Measurements from ENCODE around the gene C9orf43. TPM values are rescaled to one million over a fixed set of nuclear protein-coding genes. Genes with fewer than 3 reads are reported as not detected.
A peak's percentile ranks its signal among the peaks of the same experiment; 100 is the strongest.

C9orf43 gene
- total RNA-seq, 1 donor from 2014 or later, result not detected

GRCh38 chr9:113475992-113476391 is 65.4 kb downstream of the C9orf43 start:
- H3K4me3 ChIP-seq, result no peak overlapping the region
- no peak overlapping the region for H3K27ac ChIP-seq
- peaks cover 6 to 23% of the 10 kb centered on the region in 2 donors for H3K4me1 ChIP-seq
- H3K9me3 ChIP-seq, result no peaks in the 10 kb centered on the region
- no peaks in the 10 kb centered on the region for H3K36me3 ChIP-seq
- intact Hi-C loops (cut with DNase I), result no loop called here
- no peaks in the 10 kb centered on the region for H3K27me3 ChIP-seq
- no peak for DNase-seq (ENCODE audit: low spot score in 2 of 2)
- TF ChIP-seq CTCF (IDR thresholded peaks at IDR 0.05), result no peak

GRCh38 chr9:113476511-113476916 is 66.0 kb downstream of the C9orf43 start:
- no peaks in the 10 kb centered on the region for H3K27me3 ChIP-seq
- H3K9me3 ChIP-seq, result no peaks in the 10 kb centered on the region
- H3K4me1 ChIP-seq, result peaks cover 2 to 24% of the 10 kb centered on the region in 2 donors
- intact Hi-C loops (cut with DNase I), result no loop called here
- no peak for TF ChIP-seq CTCF (IDR thresholded peaks at IDR 0.05)
- no peak overlapping the region for H3K4me3 ChIP-seq
- no peak overlapping the region for H3K27ac ChIP-seq
- DNase-seq (ENCODE audit: low spot score in 2 of 2), result no peak
- no peaks in the 10 kb centered on the region for H3K36me3 ChIP-seq

- Histone ChIP-seq H3K9me3 (no peaks in the 10 kb centered on the region), H3K27ac (peak overlapping the region; percentile 38 to 53), H3K4me3 (no peak overlapping the region), H3K36me3 (no peaks in the 10 kb centered on the region), H3K27me3 (no peaks in the 10 kb centered on the region), H3K4me1 (peaks cover 0 to 23% of the 10 kb centered on the region in 2 donors)
- intact Hi-C loops (cut with DNase I), result no loop called here
- no peak for TF ChIP-seq CTCF (IDR thresholded peaks at IDR 0.05)
- no peak for DNase-seq (ENCODE audit: low spot score in 2 of 2)
Observed at GRCh38 chr9:113477058-113477457, 66.5 kb downstream of the C9orf43 start.

- H3K27ac ChIP-seq, result peak overlapping the region; percentile 38 to 53
- H3K9me3 ChIP-seq, result no peaks in the 10 kb centered on the region
- no peaks in the 10 kb centered on the region for H3K36me3 ChIP-seq
- H3K27me3 ChIP-seq, result no peaks in the 10 kb centered on the region
- H3K4me3 ChIP-seq, result no peak overlapping the region
- TF ChIP-seq CTCF (IDR thresholded peaks at IDR 0.05), result no peak
- H3K4me1 ChIP-seq, result peaks cover 3 to 26% of the 10 kb centered on the region in 2 donors
- DNase-seq (ENCODE audit: low spot score in 2 of 2), result peak in 1 of 2 donors; percentile 59
- intact Hi-C loops (cut with DNase I), result no loop called here
Observed at GRCh38 chr9:113477661-113478060, 67.1 kb downstream of the C9orf43 start.

- Histone ChIP-seq H3K4me3 (no peak overlapping the region), H3K27ac (peak overlapping the region in 1 of 2 donors; percentile 96), H3K4me1 (peaks cover 9 to 40% of the 10 kb centered on the region in 2 donors), H3K27me3 (no peaks in the 10 kb centered on the region), H3K36me3 (no peaks in the 10 kb centered on the region), H3K9me3 (no peaks in the 10 kb centered on the region)
- intact Hi-C loops (cut with DNase I), result no loop called here
- peak in 1 of 2 donors; percentile 61 for DNase-seq (ENCODE audit: low spot score in 2 of 2)
- TF ChIP-seq CTCF (IDR thresholded peaks at IDR 0.05), result no peak
Observed at GRCh38 chr9:113479174-113479621, 68.7 kb downstream of the C9orf43 start.

Other genes with a start within 250 kb of the C9orf43 start
- gene FKBP15, start 189.5 kb upstream of the C9orf43 start, total RNA-seq, result 24.4 TPM
- gene SLC31A1, start 189.2 kb upstream of the C9orf43 start, total RNA-seq, result 3.7 TPM
- 1.2 TPM for gene CDC26, start 135.2 kb upstream of the C9orf43 start, total RNA-seq
- gene PRPF4, start 135.1 kb upstream of the C9orf43 start, total RNA-seq, result 5.4 TPM
- not detected for gene RNF183, start 107.4 kb upstream of the C9orf43 start, total RNA-seq
- gene WDR31, start 70.5 kb upstream of the C9orf43 start, total RNA-seq, result 0.21 TPM
- not detected for gene BSPRY, start 61.2 kb upstream of the C9orf43 start, total RNA-seq
- gene HDHD3, start 33.8 kb upstream of the C9orf43 start, total RNA-seq, result 16.5 TPM
- gene ALAD, start 9.5 kb upstream of the C9orf43 start, total RNA-seq, result 71.4 TPM
- gene POLE3, start 72 bp upstream of the C9orf43 start, total RNA-seq, result 17.5 TPM
- gene RGS3, start 53.0 kb downstream of the C9orf43 start, total RNA-seq, result 125 TPM

Measured in ascending aorta (tissue), 2 donors.